ENCODE results near the gene SYT10.

GRCh38 chr12:33357181-33357580 lies 82.4 kb downstream of the SYT10 start:
- TF ChIP-seq CTCF (IDR thresholded peaks at IDR 0.05) (no peak), POLR2AphosphoS5 (IDR thresholded peaks at IDR 0.05; ENCODE audit: low read depth, low read length) (no peak), SIN3A (IDR thresholded peaks at IDR 0.05; ENCODE audit: borderline replicate concordance, insufficient read depth, low read depth, low read length) (no peak), REST (IDR thresholded peaks at IDR 0.05; ENCODE audit: insufficient read depth in 1 of 2, low read depth in 2 of 2, low read length in 1 of 2) (no peak)

Data from Panc1 (cell line).